LNCAP (cell line): Measurements from ENCODE around the gene SNED1.

Experiments
- TF ChIP-seq, protein P1 (sequence below): fragments of 450-650 bp; IDR thresholded peaks from 2 replicates; pipeline ENCODE4 v1.5.1; 2017; ENCODE audit warnings: mild to moderate bottlenecking

SNED1 gene

GRCh38 chr2:241010531-241011295 is 12.3 kb downstream of the SNED1 start:
- TF ChIP-seq, protein P1, sequence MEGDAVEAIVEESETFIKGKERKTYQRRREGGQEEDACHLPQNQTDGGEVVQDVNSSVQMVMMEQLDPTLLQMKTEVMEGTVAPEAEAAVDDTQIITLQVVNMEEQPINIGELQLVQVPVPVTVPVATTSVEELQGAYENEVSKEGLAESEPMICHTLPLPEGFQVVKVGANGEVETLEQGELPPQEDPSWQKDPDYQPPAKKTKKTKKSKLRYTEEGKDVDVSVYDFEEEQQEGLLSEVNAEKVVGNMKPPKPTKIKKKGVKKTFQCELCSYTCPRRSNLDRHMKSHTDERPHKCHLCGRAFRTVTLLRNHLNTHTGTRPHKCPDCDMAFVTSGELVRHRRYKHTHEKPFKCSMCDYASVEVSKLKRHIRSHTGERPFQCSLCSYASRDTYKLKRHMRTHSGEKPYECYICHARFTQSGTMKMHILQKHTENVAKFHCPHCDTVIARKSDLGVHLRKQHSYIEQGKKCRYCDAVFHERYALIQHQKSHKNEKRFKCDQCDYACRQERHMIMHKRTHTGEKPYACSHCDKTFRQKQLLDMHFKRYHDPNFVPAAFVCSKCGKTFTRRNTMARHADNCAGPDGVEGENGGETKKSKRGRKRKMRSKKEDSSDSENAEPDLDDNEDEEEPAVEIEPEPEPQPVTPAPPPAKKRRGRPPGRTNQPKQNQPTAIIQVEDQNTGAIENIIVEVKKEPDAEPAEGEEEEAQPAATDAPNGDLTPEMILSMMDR = no peak

GRCh38 chr2:241011296-241011600 is 12.8 kb downstream of the SNED1 start:
- TF ChIP-seq, protein P1 = no peak

GRCh38 chr2:241011751-241012510 is 13.5 kb downstream of the SNED1 start:
- TF ChIP-seq, protein P1 = no peak

- TF ChIP-seq, protein P1 = no peak
Measured at GRCh38 chr2:241014224-241014623, 15.8 kb downstream of the SNED1 start.

- TF ChIP-seq, protein P1 = no peak
Measured at GRCh38 chr2:241014764-241015163, 16.3 kb downstream of the SNED1 start.

GRCh38 chr2:241015439-241015838 is 17.0 kb downstream of the SNED1 start:
- TF ChIP-seq, protein P1 = no peak

DNA sequence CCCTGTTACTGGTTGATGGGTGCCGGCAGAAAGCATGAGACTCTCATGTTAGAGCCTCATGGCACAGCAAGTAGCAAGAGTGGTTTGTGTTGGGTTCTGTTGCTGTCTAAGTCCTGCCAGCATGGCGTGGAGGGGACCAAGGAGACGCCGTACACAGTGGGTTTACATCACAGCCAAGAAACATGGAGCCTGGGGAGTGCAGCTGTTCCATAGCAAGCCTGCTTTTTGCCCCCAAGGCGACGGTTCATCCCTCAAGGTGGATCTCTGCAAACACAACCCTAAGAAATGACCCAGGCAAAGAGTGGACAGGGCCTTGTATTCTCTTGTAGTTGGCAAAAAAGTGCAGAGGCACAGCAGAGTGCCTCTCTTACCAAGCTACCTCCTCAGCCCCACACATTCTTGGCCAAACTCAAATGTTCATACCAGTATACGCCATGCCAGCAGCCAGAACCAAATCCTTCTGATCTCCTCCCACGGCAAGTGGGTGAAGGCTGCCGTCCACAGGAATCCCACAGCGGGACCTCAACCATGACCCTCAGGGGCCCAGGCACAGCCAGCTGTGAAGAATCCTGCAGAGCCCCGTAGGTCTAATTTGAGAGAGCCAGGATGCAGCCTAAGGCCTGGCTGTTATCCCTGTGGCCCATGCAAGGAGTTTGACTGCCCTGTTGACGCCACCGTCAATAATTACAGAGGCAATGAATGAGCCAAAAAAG is 19.0 kb downstream of the SNED1 start:
- TF ChIP-seq, protein P1 = no peak
